AG09319 (cell line): ENCODE data around the gene NANOS2.

Experiments
- DNase-seq: peaks from one replicate; pipeline ENCODE4 v3.0.0-alpha.2; 2010; ENCODE audit warnings: low read depth; ENCODE audit errors: extremely low read depth
- CTCF ChIP-seq: IDR thresholded peaks from 2 replicates; pipeline ENCODE4 v1.5.1; 2011; ENCODE audit warnings: low read depth, mild to moderate bottlenecking, inconsistent platforms, low read length, moderate library complexity

The NANOS2 gene

GRCh38 chr19:45879055-45879454, 35.5 kb downstream of the NANOS2 start:
- TF ChIP-seq CTCF: no peak
- DNase-seq: no peak

GRCh38 chr19:45878043-45878794, 36.4 kb downstream of the NANOS2 start:
- DNase-seq: no peak
- no peak for TF ChIP-seq CTCF

GRCh38 chr19:45876411-45877197, 38.0 kb downstream of the NANOS2 start:
- no peak for TF ChIP-seq CTCF
- no peak for DNase-seq

GRCh38 chr19:45876161-45876410, 38.5 kb downstream of the NANOS2 start:
- no peak for TF ChIP-seq CTCF
- DNase-seq: no peak

- no peak for DNase-seq
- no peak for TF ChIP-seq CTCF
These were observed 40.0 kb downstream of the NANOS2 start for GRCh38 chr19:45874620-45874966.

GRCh38 chr19:45873219-45873772, 41.3 kb downstream of the NANOS2 start:
- no peak for DNase-seq
- no peak for TF ChIP-seq CTCF
